ENCODE measurements around the gene SUPT4H1.

DNA sequence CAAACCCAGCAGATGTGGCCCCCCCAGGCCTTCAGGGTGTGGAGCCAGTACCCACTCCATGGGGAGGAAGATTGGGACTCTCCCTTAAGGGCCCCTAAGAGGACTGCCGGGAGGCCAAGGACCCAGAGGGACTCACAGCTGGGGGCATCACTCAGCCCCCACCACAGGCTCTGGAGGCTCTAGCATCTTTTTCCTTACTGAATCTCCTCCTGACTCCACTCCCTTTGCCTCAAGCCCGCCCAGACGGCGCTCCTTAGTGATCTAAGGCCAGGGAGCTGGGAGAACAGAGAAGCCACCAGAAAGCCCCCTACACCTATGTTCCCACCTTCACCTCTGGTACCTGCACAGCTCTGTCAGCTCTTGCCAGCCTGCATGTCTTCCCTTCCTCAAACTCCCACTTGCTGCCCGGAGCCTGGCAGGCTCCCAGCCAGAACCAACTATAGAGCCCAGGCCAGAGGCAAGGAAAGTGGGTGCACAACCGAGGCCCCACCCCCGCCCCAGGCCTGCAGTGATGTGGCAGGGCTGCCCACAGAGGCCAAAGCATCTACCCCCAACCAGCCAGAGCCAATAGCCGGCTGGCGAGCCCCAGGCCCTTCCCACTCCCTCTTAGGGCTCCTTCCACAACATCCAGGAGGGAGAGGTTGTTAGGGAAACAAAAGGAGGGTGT lies 48.9 kb downstream of the SUPT4H1 start:
- TF ChIP-seq CTCF (IDR thresholded peaks at IDR 0.05) (no peak), POLR2AphosphoS5 (IDR thresholded peaks at IDR 0.05) (no peak)
